Astrocyte of the spinal cord (primary cell): ENCODE results near the gene GSG1.
"Not testable (repeated sequence)": the region's sequence is repeated elsewhere in the genome, so short reads cannot be mapped to it uniquely, and the experiment has no call there.

Source experiments
- DNase-seq: peaks from one replicate; pipeline ENCODE4 v3.0.0; 2011; ENCODE audit warnings: low read depth, low spot score
- H3K4me3 ChIP-seq: 2 replicates; pipeline ENCODE4 v1.5.1; 2011; ENCODE audit warnings: low read depth, mild to moderate bottlenecking, low read length, moderate library complexity
- in situ Hi-C: cut with HindIII; loops from 2 replicates; pipeline ENCODE4 v1.10.0; 2017; ENCODE audit warnings: low sequenced_read_pairs
- TF ChIP-seq, protein P1 (sequence below): IDR thresholded peaks from 2 replicates; pipeline ENCODE4 v1.5.1; 2012; ENCODE audit warnings: low read depth, mild to moderate bottlenecking, low read length, inconsistent platforms

The GSG1 gene

GRCh38 chr12:13069380-13069779 lies 34.1 kb downstream of the GSG1 start:
- in situ Hi-C loops: no loop called here
- no peak for DNase-seq
- TF ChIP-seq, protein P1, sequence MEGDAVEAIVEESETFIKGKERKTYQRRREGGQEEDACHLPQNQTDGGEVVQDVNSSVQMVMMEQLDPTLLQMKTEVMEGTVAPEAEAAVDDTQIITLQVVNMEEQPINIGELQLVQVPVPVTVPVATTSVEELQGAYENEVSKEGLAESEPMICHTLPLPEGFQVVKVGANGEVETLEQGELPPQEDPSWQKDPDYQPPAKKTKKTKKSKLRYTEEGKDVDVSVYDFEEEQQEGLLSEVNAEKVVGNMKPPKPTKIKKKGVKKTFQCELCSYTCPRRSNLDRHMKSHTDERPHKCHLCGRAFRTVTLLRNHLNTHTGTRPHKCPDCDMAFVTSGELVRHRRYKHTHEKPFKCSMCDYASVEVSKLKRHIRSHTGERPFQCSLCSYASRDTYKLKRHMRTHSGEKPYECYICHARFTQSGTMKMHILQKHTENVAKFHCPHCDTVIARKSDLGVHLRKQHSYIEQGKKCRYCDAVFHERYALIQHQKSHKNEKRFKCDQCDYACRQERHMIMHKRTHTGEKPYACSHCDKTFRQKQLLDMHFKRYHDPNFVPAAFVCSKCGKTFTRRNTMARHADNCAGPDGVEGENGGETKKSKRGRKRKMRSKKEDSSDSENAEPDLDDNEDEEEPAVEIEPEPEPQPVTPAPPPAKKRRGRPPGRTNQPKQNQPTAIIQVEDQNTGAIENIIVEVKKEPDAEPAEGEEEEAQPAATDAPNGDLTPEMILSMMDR: no peak
- H3K4me3 ChIP-seq: no peak overlapping the region

DNA sequence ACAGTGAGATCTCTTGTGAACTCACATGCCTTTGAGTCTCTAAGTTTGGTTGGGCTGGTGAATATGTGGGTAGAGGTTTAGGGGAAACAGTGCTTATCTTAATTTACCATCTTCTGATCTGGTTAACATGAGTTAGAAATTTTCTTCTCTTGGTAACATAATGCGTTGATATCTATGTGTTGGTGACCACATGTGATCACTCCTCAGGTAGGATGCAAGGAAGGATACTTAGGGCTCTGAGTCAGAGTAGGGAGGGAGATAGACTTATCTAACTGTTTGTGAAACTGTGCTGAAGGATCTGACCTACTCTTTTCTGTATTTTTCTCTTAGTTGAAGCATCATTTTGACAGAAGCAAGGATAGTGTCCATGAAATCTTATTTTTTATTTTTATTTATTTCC lies 36.1 kb downstream of the GSG1 start:
- in situ Hi-C loops: no loop called here
- H3K4me3 ChIP-seq: no peak overlapping the region
- TF ChIP-seq, protein P1: no peak
- DNase-seq: no peak

DNA sequence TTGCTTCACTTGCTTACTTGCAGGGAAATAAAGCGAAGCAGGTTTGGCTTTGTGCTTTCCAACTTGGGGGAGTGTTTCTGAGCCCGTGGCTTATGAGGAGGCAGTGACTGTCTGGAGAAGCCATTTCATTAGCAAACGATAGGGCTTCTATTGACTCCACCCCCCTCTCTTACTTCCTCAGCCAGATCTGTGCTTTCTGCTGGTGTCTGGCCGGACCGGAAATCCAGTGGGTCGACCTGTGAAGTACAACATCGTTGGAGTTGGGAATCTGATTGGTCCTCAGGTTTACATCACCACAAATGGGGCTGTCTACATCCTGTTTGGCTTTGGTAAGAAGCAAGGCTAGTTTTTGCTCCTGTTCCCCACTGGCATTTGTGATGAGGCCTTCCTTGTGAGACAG lies 37.0 kb downstream of the GSG1 start:
- in situ Hi-C loops: no loop called here

DNA sequence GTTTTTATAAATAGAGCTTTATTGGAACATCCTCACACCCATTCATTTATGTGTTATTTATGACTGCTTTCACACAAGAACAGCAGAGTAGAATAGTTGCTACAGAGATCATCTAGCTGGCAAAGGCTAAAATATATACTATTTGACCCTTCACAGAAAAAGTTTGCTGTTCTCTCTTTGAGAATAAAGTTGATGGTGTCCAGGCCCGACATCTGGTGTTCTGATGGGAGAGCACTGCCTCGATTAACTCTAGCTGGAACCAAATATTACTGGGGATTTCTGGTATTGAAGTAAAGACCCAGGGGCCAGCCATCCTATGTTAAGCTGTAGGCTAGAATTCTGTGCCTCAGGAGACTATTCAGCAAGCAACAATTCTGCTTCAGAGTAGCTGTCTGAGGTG lies 37.5 kb downstream of the GSG1 start:
- TF ChIP-seq, protein P1: no peak
- no peak overlapping the region for H3K4me3 ChIP-seq
- DNase-seq: no peak
- in situ Hi-C loops: no loop called here

More for the DNA sequence above, 37.0 kb downstream of the GSG1 start:
- TF ChIP-seq, protein P1: no peak
- no peak overlapping the region for H3K4me3 ChIP-seq
- DNase-seq: no peak

GRCh38 chr12:13062669-13063068 lies 40.8 kb downstream of the GSG1 start:
- TF ChIP-seq, protein P1: no peak
- no peak overlapping the region for H3K4me3 ChIP-seq
- in situ Hi-C loops: no loop called here
- DNase-seq: no peak

DNA sequence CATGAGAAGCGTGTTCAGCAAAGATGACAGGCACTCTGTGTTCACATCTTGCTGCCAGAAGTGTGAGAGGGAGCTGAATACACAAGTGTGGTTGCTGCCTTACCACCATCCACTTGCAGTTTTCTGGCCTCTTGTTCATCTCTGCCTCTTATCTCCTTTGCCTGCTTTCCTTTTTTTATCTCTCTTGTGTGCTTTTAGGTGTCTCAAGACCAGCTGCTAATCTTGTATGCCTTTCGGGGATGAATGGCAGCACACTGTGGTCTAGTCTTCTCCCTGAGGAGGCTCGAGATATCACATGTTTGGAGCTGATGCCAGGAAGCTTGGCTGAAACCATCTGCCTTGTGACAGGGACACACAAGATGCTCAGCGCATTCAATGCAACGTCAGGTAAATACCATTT lies 42.1 kb downstream of the GSG1 start:
- in situ Hi-C loops: no loop called here
- DNase-seq: no peak
- H3K4me3 ChIP-seq: no peak overlapping the region
- TF ChIP-seq, protein P1: no peak

DNA sequence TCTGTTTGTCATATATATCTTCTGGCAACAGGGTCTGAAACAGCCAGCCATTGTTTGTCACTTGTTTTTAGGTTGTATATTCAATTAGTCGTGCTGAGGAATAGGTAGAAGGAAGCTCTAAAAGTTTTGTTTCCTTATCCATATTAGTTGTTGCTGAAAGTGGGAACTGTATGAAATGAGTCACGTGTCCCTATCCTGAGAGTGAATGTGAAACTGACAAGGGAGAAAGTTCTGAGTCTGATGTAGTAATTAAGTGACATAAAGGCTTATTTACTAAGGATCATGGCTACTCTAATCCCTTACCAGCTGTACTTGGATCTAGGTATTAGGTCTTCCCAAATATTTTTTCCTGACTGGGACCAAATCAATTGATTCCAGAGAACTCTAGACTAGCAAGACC lies 42.9 kb downstream of the GSG1 start:
- TF ChIP-seq, protein P1: no peak
- no peak for DNase-seq
- in situ Hi-C loops: no loop called here
- H3K4me3 ChIP-seq: no peak overlapping the region

GRCh38 chr12:13053617-13054016 lies 49.9 kb downstream of the GSG1 start:
- H3K4me3 ChIP-seq, in situ Hi-C loops, DNase-seq: not testable (repeated sequence)
